WTC11 (cell line): ENCODE data around the gene DHRSX. TPM values are rescaled to one million over a fixed set of nuclear protein-coding genes. Genes with fewer than 3 reads are reported as not detected.

Experiments used
- ATAC-seq: fragments of 200-7000 bp; cut with Tn5 transposase; 2 replicates; pipeline ENCODE4 v1.10.0; 2021; ENCODE audit warnings: mild to moderate bottlenecking, moderate library complexity
- CTCF ChIA-PET: fragments of 300-600 bp; sonication (Branson Sonifier 250); formaldehyde crosslinking; loops from one replicate; lab custom pipeline; 2021; ENCODE audit warnings: antibody characterized with exemption; lab: Charles Lee
- POLR2A ChIA-PET: fragments of 350-600 bp; sonication (Branson Sonifier 250); formaldehyde crosslinking; loops from one replicate; lab custom pipeline; 2021; ENCODE audit warnings: antibody characterized with exemption; lab: Charles Lee
- DNase-seq: peaks from one replicate; pipeline ENCODE4 v3.0.0; 2021; ENCODE audit warnings: low spot score
- H3K27ac Mint-ChIP-seq: 2 replicates; pipeline ENCODE4 v1.8.0; 2021; ENCODE audit warnings: mixed read lengths
- H3K27me3 Mint-ChIP-seq: 2 replicates; pipeline ENCODE4 v1.8.0; 2021; ENCODE audit warnings: low read depth, mild to moderate bottlenecking, moderate library complexity, mixed read lengths
- H3K36me3 Mint-ChIP-seq: 2 replicates; pipeline ENCODE4 v1.8.0; 2021; ENCODE audit warnings: mixed read lengths
- H3K4me1 Mint-ChIP-seq: 2 replicates; pipeline ENCODE4 v1.8.0; 2022; ENCODE audit warnings: mixed read lengths
- H3K4me3 Mint-ChIP-seq: 2 replicates; pipeline ENCODE4 v1.8.0; 2021; ENCODE audit warnings: mild to moderate bottlenecking, moderate library complexity, mixed read lengths
- H3K9me3 Mint-ChIP-seq: 2 replicates; pipeline ENCODE4 v1.8.0; 2021; ENCODE audit warnings: mixed read lengths
- CDX4 ChIP-seq: fragments of 250-450 bp; sonication (Bioruptor Pico); IDR thresholded peaks from 2 replicates; pipeline ENCODE4 v1.9.0; 2021; ENCODE audit warnings: moderate library complexity, mild to moderate bottlenecking, inconsistent platforms, borderline replicate concordance
- ERG ChIP-seq: fragments of 250-450 bp; sonication (Bioruptor Pico); IDR thresholded peaks from 2 replicates; pipeline ENCODE4 v1.8.0; 2021; ENCODE audit warnings: mild to moderate bottlenecking
- FOXP4 ChIP-seq: sonication (generic); formaldehyde crosslinking; IDR thresholded peaks from 2 replicates; pipeline ENCODE4 v1.8.0; 2022; ENCODE audit warnings: mild to moderate bottlenecking, missing genetic modification reagents
- MAX ChIP-seq: sonication (generic); formaldehyde crosslinking; IDR thresholded peaks from 2 replicates; pipeline ENCODE4 v1.8.0; 2022; ENCODE audit warnings: mild to moderate bottlenecking, missing genetic modification reagents
- MYBL2 ChIP-seq: sonication (generic); formaldehyde crosslinking; IDR thresholded peaks from 2 replicates; pipeline ENCODE4 v1.8.1; 2023; ENCODE audit warnings: mild to moderate bottlenecking, moderate library complexity, missing genetic modification reagents
- NFATC4 ChIP-seq: fragments of 250-450 bp; sonication (Bioruptor Pico); IDR thresholded peaks from 2 replicates; pipeline ENCODE4 v1.9.0; 2021; ENCODE audit warnings: mild to moderate bottlenecking
- NFYB ChIP-seq: sonication (generic); formaldehyde crosslinking; conservative IDR thresholded peaks from 2 replicates; pipeline ENCODE4 v1.8.0; 2022; ENCODE audit warnings: low read depth, missing genetic modification reagents
- NR1H2 ChIP-seq: sonication (generic); formaldehyde crosslinking; IDR thresholded peaks from 2 replicates; pipeline ENCODE4 v1.9.0; 2021; ENCODE audit warnings: mild to moderate bottlenecking, moderate library complexity, missing genetic modification reagents
- SP1 ChIP-seq: sonication (generic); formaldehyde crosslinking; conservative IDR thresholded peaks from 2 replicates; pipeline ENCODE4 v1.8.1; 2022; ENCODE audit warnings: missing genetic modification reagents
- USF2 ChIP-seq: sonication (generic); formaldehyde crosslinking; IDR thresholded peaks from 2 replicates; pipeline ENCODE4 v1.8.1; 2023; ENCODE audit warnings: mild to moderate bottlenecking, missing genetic modification reagents, moderate library complexity
- ZMAT4 ChIP-seq: fragments of 250-450 bp; sonication (Bioruptor Pico); IDR thresholded peaks from 2 replicates; pipeline ENCODE4 v1.9.0; 2021; ENCODE audit warnings: mild to moderate bottlenecking
- ZNF121 ChIP-seq: sonication (generic); formaldehyde crosslinking; IDR thresholded peaks from 2 replicates; pipeline ENCODE4 v1.8.0; 2023; ENCODE audit warnings: missing genetic modification reagents
- ZNF138 ChIP-seq: sonication (generic); formaldehyde crosslinking; conservative IDR thresholded peaks from 2 replicates; pipeline ENCODE4 v1.8.1; 2022; ENCODE audit warnings: mild to moderate bottlenecking, moderate library complexity, missing genetic modification reagents
- ZNF512 ChIP-seq: sonication (generic); formaldehyde crosslinking; IDR thresholded peaks from 2 replicates; pipeline ENCODE4 v1.8.1; 2022; ENCODE audit warnings: missing genetic modification reagents, borderline replicate concordance
- total RNA-seq: library from RNA; stranded (reverse); gene quantifications from 3 replicates; pipeline ENCODE4 v1.2.3, GENCODE V29; 2021
- TF ChIP-seq, protein P1 (sequence below): sonication (generic); formaldehyde crosslinking; conservative IDR thresholded peaks from 2 replicates; pipeline ENCODE4 v1.8.1; 2023; ENCODE audit warnings: mild to moderate bottlenecking, low read depth, missing genetic modification reagents, moderate library complexity
- TF ChIP-seq, protein P2 (sequence below): sonication (generic); formaldehyde crosslinking; IDR thresholded peaks from 2 replicates; pipeline ENCODE4 v1.8.1; 2022; ENCODE audit warnings: mild to moderate bottlenecking, moderate library complexity, missing genetic modification reagents

DHRSX gene
- total RNA-seq, 1 experiment from 2014 or later, result 28.2 TPM

GRCh38 chrX:2237976-2238375 lies 262.8 kb downstream of the DHRSX start (continued):
- no peak for TF ChIP-seq NFYB (CRISPR knock-in tag)
- TF ChIP-seq NR1H2, result no peak
- TF ChIP-seq ZMAT4 (CRISPR knock-in tag), result no peak

- POLR2A ChIA-PET, result no interaction called here
- Mint-ChIP-seq H3K4me3 (no peak overlapping the region), H3K9me3 (peaks cover 25% of the 10 kb centered on the region), H3K27me3 (no peaks in the 10 kb centered on the region; the same call in 1 of the 2 replicates), H3K27ac (peak overlapping the region; percentile 10; the same call in 1 of the 2 replicates), H3K36me3 (peaks cover 26% of the 10 kb centered on the region), H3K4me1 (peaks cover 38% of the 10 kb centered on the region)
- CTCF ChIA-PET, result no interaction called here
- DNase-seq (no peak), ATAC-seq (no peak)
- no peak for TF ChIP-seq USF2 (CRISPR knock-in tag)
- peak; percentile 62; the same call in 1 of the 2 replicates for TF ChIP-seq ZNF512 (CRISPR knock-in tag)
Measured at GRCh38 chrX:2231570-2232192, 269.1 kb downstream of the DHRSX start.

DNA sequence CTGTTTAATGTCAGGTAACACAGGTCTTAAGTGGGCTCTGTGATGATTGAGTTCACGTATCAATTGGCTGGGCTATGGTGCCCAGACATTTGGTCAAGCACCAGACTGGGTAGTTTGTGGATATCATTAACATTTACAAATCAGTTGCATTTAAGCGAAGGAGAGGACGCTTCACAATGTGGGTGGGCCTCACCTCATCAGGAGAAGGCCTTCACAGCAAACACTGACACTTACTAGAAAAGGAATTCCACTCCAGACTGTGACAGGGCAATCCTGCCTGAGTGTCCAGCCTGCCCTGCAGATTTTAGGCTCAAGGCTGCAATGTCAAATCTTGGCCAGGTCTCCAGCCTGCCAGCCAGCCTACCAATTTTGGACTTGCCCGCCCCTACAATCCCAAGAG lies 270.3 kb downstream of the DHRSX start:
- ChIA-PET CTCF (no interaction called here), POLR2A (no interaction called here)
- peaks cover 38% of the 10 kb centered on the region for H3K4me1 Mint-ChIP-seq
- peaks cover 30% of the 10 kb centered on the region for H3K36me3 Mint-ChIP-seq
- peaks cover 28% of the 10 kb centered on the region for H3K9me3 Mint-ChIP-seq
- H3K27ac Mint-ChIP-seq, result no peak overlapping the region
- no peak overlapping the region for H3K4me3 Mint-ChIP-seq
- ATAC-seq (no peak), DNase-seq (no peak)
- no peaks in the 10 kb centered on the region; the same call in 1 of the 2 replicates for H3K27me3 Mint-ChIP-seq
- TF ChIP-seq ZNF121 (CRISPR knock-in tag), result no peak
- no peak for TF ChIP-seq ERG
- TF ChIP-seq USF2 (CRISPR knock-in tag), result no peak
- TF ChIP-seq, protein P1, sequence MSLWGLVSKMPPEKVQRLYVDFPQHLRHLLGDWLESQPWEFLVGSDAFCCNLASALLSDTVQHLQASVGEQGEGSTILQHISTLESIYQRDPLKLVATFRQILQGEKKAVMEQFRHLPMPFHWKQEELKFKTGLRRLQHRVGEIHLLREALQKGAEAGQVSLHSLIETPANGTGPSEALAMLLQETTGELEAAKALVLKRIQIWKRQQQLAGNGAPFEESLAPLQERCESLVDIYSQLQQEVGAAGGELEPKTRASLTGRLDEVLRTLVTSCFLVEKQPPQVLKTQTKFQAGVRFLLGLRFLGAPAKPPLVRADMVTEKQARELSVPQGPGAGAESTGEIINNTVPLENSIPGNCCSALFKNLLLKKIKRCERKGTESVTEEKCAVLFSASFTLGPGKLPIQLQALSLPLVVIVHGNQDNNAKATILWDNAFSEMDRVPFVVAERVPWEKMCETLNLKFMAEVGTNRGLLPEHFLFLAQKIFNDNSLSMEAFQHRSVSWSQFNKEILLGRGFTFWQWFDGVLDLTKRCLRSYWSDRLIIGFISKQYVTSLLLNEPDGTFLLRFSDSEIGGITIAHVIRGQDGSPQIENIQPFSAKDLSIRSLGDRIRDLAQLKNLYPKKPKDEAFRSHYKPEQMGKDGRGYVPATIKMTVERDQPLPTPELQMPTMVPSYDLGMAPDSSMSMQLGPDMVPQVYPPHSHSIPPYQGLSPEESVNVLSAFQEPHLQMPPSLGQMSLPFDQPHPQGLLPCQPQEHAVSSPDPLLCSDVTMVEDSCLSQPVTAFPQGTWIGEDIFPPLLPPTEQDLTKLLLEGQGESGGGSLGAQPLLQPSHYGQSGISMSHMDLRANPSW (CRISPR knock-in tag), result no peak
- no peak for TF ChIP-seq FOXP4
- no peak for TF ChIP-seq ZMAT4 (CRISPR knock-in tag)
- TF ChIP-seq SP1 (CRISPR knock-in tag), result no peak
- no peak for TF ChIP-seq ZNF512 (CRISPR knock-in tag)
- TF ChIP-seq NFATC4 (CRISPR knock-in tag), result no peak
- no peak for TF ChIP-seq ZNF138 (CRISPR knock-in tag)
- no peak for TF ChIP-seq MAX (CRISPR knock-in tag)
- TF ChIP-seq, protein P2, sequence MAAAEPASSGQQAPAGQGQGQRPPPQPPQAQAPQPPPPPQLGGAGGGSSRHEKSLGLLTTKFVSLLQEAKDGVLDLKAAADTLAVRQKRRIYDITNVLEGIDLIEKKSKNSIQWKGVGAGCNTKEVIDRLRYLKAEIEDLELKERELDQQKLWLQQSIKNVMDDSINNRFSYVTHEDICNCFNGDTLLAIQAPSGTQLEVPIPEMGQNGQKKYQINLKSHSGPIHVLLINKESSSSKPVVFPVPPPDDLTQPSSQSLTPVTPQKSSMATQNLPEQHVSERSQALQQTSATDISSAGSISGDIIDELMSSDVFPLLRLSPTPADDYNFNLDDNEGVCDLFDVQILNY (CRISPR knock-in tag), result no peak
- TF ChIP-seq CDX4 (CRISPR knock-in tag), result no peak
- TF ChIP-seq MYBL2 (CRISPR knock-in tag), result no peak
